Dendritic cell treated with granulocyte-macrophage colony-stimulating factor and Interleukin-4, amounts not matched to agents 40 ng/mL and 50 ng/mL, for 4 days (primary cell): ENCODE results near the gene PIK3AP1.
"Not testable (repeated sequence)": the region's sequence is repeated elsewhere in the genome, so short reads cannot be mapped to it uniquely, and the experiment has no call there.

Source experiments
- H3K27ac Mint-ChIP-seq: one replicate; pipeline ENCODE4 v1.8.0; 2022; ENCODE audit warnings: mild to moderate bottlenecking, mixed read lengths
- H3K27me3 Mint-ChIP-seq: one replicate; pipeline ENCODE4 v1.8.0; 2022; ENCODE audit warnings: mild to moderate bottlenecking, mixed read lengths
- H3K36me3 Mint-ChIP-seq: one replicate; pipeline ENCODE4 v1.8.0; 2022; ENCODE audit warnings: low read depth, mixed read lengths
- H3K4me1 Mint-ChIP-seq: one replicate; pipeline ENCODE4 v1.8.0; 2022; ENCODE audit warnings: low read depth, mixed read lengths
- H3K4me3 Mint-ChIP-seq: one replicate; pipeline ENCODE4 v1.8.0; 2022; ENCODE audit warnings: mild to moderate bottlenecking, moderate library complexity, mixed read lengths
- H3K9me3 Mint-ChIP-seq: one replicate; pipeline ENCODE4 v1.8.0; 2022; ENCODE audit warnings: mixed read lengths
- intact Hi-C: fragments of 100-400 bp; cut with micrococcal nuclease; formaldehyde crosslinking; loops from one replicate; pipeline ENCODE4 v1.15.0; 2022

The PIK3AP1 gene

GRCh38 chr10:96560966-96561887, 159.1 kb downstream of the PIK3AP1 start:
- Mint-ChIP-seq H3K36me3 (peaks cover 54% of the 10 kb centered on the region), H3K4me3 (no peak overlapping the region), H3K9me3 (no peaks in the 10 kb centered on the region), H3K27me3 (no peaks in the 10 kb centered on the region), H3K27ac (no peak overlapping the region), H3K4me1 (peaks cover under 1% of the 10 kb centered on the region)
- intact Hi-C loops = loop anchor here (5.0 kb wide), 1 partner anchor 34 kb away; no protein-coding TSS in a partner anchor

- Mint-ChIP-seq H3K4me3 (no peak overlapping the region), H3K36me3 (peaks cover 54% of the 10 kb centered on the region)
Measured at GRCh38 chr10:96560489-96560888, 159.8 kb downstream of the PIK3AP1 start.

GRCh38 chr10:96556003-96556402, 164.3 kb downstream of the PIK3AP1 start:
- no peak overlapping the region for H3K4me3 Mint-ChIP-seq
- H3K27ac Mint-ChIP-seq = no peak overlapping the region
- intact Hi-C loops = loop anchor here (10.0 kb wide), 1 partner anchor 181 kb away; no protein-coding TSS in a partner anchor
- H3K9me3 Mint-ChIP-seq = no peaks in the 10 kb centered on the region
- peaks cover 26% of the 10 kb centered on the region for H3K36me3 Mint-ChIP-seq
- no peaks in the 10 kb centered on the region for H3K4me1 Mint-ChIP-seq
- no peaks in the 10 kb centered on the region for H3K27me3 Mint-ChIP-seq

More at GRCh38 chr10:96560489-96560888, 159.8 kb downstream of the PIK3AP1 start:
- Mint-ChIP-seq H3K9me3 (no peaks in the 10 kb centered on the region), H3K27me3 (no peaks in the 10 kb centered on the region), H3K27ac (no peak overlapping the region), H3K4me1 (no peaks in the 10 kb centered on the region)
- intact Hi-C loops = loop anchor here (5.0 kb wide), 1 partner anchor 33 kb away; no protein-coding TSS in a partner anchor

- no peaks in the 10 kb centered on the region for H3K9me3 Mint-ChIP-seq
Measured at GRCh38 chr10:96555330-96555729, 165.0 kb downstream of the PIK3AP1 start.

GRCh38 chr10:96548589-96548988, 171.7 kb downstream of the PIK3AP1 start:
- intact Hi-C loops = no loop called here
- Mint-ChIP-seq H3K9me3 (no peaks in the 10 kb centered on the region), H3K4me3 (no peak overlapping the region), H3K36me3 (peaks cover 50% of the 10 kb centered on the region), H3K27ac (no peak overlapping the region), H3K4me1 (no peaks in the 10 kb centered on the region), H3K27me3 (no peaks in the 10 kb centered on the region)

More at GRCh38 chr10:96555330-96555729, 165.0 kb downstream of the PIK3AP1 start:
- Mint-ChIP-seq H3K27ac (no peak overlapping the region), H3K4me1 (no peaks in the 10 kb centered on the region), H3K36me3 (peaks cover 19% of the 10 kb centered on the region), H3K27me3 (no peaks in the 10 kb centered on the region), H3K4me3 (no peak overlapping the region)
- intact Hi-C loops = loop anchor here (10.0 kb wide), 1 partner anchor 181 kb away; no protein-coding TSS in a partner anchor

GRCh38 chr10:96545558-96545957, 174.8 kb downstream of the PIK3AP1 start:
- intact Hi-C loops, H3K9me3 Mint-ChIP-seq, H3K27ac Mint-ChIP-seq, H3K4me1 Mint-ChIP-seq, H3K4me3 Mint-ChIP-seq, H3K27me3 Mint-ChIP-seq: not testable (repeated sequence)
- H3K36me3 Mint-ChIP-seq = peaks cover 71% of the 10 kb centered on the region
